ENCODE results near the gene ACE2.

DNA sequence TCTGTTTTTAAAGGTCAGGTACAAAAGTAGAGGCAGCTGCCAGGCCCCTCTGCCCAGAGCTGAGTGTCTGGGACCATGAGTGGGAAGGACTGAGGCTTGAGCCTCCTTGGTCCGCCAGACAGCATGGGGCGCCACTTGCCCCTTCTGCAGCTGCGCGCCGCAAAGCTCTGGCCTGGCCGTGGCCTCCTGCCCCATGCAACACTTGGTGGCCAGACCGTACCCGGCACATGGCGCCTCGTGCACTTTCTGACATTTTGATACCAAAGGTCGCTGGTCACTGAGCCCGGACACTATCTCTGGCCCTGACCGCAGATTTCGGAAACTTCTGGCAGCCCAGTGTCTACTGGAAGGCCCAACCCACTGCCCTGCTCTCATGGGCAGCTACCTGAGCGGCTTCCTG lies 45.3 kb upstream of the ACE2 start:
- TF ChIP-seq, protein P1, sequence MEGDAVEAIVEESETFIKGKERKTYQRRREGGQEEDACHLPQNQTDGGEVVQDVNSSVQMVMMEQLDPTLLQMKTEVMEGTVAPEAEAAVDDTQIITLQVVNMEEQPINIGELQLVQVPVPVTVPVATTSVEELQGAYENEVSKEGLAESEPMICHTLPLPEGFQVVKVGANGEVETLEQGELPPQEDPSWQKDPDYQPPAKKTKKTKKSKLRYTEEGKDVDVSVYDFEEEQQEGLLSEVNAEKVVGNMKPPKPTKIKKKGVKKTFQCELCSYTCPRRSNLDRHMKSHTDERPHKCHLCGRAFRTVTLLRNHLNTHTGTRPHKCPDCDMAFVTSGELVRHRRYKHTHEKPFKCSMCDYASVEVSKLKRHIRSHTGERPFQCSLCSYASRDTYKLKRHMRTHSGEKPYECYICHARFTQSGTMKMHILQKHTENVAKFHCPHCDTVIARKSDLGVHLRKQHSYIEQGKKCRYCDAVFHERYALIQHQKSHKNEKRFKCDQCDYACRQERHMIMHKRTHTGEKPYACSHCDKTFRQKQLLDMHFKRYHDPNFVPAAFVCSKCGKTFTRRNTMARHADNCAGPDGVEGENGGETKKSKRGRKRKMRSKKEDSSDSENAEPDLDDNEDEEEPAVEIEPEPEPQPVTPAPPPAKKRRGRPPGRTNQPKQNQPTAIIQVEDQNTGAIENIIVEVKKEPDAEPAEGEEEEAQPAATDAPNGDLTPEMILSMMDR (IDR thresholded peaks at IDR 0.05; ENCODE audit: extremely low read depth in 1 of 2, insufficient read depth in 1 of 2, low read depth in 1 of 2, low read length in 2 of 2) = no peak
- TF ChIP-seq POLR2A (IDR thresholded peaks at IDR 0.05; ENCODE audit: low read depth, low read length) = no peak
- no peak for TF ChIP-seq GATA2 (IDR thresholded peaks at IDR 0.05; ENCODE audit: insufficient read depth, insufficient read length, low read depth, low read length)
- TF ChIP-seq, protein P2, sequence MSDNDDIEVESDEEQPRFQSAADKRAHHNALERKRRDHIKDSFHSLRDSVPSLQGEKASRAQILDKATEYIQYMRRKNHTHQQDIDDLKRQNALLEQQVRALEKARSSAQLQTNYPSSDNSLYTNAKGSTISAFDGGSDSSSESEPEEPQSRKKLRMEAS (IDR thresholded peaks at IDR 0.05; ENCODE audit: insufficient read depth, insufficient read length) = no peak

Measured in endothelial cell of umbilical vein (primary cell).